Hematopoietic multipotent progenitor cell (in vitro differentiated cells): ENCODE measurements around the gene RASSF1. TPM values are rescaled to one million over a fixed set of nuclear protein-coding genes. Genes with fewer than 3 reads are reported as not detected.
"Not testable (repeated sequence)": the region's sequence is repeated elsewhere in the genome, so short reads cannot be mapped to it uniquely, and the experiment has no call there.

Source experiments
- DNase-seq, 3 donors: peaks; one replicate each; pipeline ENCODE4 v3.0.0-alpha.2; 2011 to 2015; ENCODE audit warnings: low read depth in 2 of 3, low spot score in 2 of 3
- total RNA-seq: library from RNA; depleted of rRNA; stranded (reverse); fragments of >200 nt; gene quantifications from one replicate; pipeline ENCODE4 v1.2.3, GENCODE V29; 2012

The RASSF1 gene
- total RNA-seq, 1 donor = 217 TPM

DNA sequence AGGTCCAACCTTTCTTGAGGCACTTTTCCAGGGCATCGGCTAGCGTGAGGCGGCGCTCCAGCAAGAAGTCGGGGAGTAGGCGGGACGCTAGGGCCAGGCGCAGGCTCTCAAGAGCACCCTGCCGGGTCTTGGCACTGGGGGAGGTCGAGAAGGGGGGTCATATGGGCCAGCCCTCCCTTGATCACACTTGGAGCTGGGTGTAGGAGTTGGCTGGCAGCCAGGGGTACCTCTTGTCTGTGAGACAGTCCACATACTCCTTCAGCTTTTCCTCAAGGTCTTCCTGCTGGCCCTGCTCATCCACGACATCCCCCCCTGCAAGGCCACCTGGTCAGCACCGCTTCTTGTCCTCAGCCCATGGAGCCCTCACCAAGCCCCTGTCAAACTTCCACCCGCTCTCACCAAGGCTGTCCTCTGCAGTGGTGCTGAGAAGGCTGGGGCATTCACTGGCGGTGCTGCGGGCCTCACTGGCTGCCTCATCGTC is 50.4 kb downstream of the RASSF1 start:
- DNase-seq = no peak

DNA sequence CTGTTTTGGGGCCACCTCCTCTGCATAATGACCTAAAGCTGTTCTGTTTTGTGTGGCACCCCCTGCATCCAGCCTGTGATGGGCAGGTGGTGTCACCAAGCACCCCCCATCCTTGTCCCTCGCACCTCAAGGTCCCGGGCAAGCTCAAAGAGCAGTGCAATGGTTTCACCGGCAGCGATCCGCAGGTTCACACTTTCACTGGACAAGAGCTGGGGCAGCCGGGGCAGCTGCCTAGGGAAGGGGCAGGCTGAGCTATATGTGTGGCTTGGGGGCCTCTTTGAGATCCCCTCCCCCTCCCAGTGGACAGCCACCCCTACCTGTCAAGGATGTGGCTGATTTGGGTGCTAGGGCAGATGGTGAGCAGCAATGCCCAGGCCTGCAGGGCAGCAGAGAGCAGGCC is 51.5 kb downstream of the RASSF1 start:
- DNase-seq = no peak

DNA sequence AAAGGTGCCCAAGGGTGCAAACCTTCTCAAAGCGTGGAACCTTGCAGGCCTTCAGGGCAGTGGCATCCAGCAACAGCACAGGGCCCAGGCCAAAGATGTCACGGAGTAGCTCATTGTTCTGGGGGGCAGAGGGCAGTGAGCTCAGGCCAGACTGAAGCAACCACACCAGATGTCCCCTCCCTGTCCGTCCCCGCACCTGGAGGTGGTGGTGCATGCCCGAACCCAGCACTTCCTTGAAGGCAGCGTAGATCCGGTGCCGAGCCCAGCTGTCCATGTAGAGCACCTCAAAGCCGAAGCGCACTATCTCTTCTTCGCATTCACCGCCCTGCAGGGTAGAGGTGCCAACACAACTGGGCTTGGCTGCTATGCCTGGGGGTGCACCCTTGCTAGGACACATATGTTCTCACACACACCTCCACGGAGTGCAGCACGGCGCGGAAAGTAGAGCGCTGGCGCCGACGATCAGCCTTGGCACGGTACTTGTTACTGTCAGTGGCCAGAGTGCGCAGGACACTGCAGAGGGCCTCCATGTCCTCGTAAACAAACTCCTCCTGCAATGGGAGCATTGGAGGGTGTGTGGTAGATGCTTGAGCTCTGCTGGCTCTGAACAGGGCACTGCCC is 52.1 kb downstream of the RASSF1 start:
- DNase-seq = no peak

DNA sequence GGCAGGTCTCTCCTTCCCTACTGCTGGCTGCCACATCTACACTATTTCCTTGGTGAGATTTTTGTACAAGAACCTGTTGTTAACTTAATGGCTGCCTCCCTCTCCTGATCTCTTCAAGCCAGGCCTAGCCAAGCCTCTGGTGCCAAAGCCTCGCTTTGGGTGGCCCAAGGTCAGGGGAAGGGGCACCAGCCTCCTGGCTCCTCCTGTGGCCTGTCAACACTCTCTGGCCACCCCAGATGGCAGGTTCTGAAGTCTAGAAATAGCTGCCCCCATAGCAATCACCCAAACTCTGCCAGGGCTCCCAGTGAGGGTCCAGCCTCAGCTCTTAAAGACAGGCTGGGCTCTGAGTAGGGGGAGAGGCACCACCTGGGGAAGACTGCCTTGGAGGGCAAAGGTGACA is 53.4 kb downstream of the RASSF1 start:
- DNase-seq = no peak

DNA sequence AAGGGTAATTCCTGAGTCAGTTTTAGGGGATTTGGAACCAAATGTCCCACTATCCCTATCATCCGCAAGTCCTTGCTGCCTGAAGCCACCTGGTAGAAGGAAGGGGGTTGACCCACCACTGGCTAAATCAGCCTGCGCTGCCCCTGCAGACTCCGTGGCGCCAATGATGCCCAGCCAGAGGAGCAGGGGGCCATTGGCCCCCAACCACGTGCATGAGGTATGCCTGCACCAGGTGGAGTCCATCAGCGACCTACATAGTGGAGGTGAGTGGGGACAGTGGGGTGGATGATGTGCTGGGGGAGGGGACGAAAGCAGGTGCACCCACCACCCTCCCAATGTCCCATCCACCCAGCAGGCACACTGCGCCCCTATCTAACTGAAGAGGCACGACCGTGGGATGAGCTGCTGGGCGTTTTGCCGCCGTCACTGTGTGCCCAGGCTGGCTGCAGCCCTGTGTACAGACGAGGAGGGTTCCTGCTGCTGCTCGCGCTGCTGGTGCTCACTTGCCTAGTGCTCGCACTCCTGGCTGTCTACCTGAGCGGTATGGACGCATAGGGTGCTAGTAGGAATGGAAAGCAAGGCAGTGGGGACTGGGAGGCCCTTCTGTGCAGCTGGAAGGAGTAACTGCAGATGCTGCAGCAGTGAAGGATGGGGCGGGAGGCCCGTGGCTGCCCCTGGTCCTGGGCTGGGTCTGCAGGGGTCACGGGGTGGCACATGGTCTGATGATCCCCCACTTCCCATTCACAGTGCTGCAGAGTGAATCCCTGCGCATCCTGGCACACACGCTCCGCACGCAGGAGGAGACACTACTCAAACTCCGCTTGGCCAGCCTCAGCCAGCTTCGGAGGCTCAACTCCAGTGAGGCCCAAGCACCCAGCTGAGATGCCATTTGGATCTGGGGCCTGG is 54.1 kb downstream of the RASSF1 start:
- DNase-seq = no peak

DNA sequence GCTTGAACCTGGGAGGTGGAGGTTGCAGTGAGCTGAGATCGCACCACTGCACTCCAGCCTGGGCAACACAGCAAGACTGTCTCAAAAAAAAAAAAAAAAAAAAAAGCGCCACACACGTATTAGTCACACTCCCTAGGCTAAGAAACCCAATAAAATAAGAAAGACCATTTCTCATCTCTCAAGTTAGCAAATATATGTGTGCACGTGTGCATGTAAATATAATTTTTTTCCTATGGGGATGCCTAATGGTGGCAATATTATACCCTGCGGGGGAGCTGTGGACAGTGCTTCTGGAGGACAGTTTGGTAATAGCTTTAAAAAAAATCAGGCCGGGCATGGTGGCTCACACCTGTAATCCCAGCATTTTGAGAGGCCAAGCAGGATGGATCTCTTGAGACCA is 56.5 kb downstream of the RASSF1 start:
- not testable (repeated sequence) for DNase-seq

Other genes starting within 250 kb of the RASSF1 start
- gene SEMA3F, start 185.5 kb downstream of the RASSF1 start, total RNA-seq = 1.1 TPM
- gene GNAT1, start 149.2 kb downstream of the RASSF1 start, total RNA-seq = not detected
- gene SLC38A3, start 135.6 kb downstream of the RASSF1 start, total RNA-seq = under 0.01 TPM
- 596 TPM for gene GNAI2, start 104.6 kb downstream of the RASSF1 start, total RNA-seq
- 0.54 TPM for gene SEMA3B, start 71.7 kb downstream of the RASSF1 start, total RNA-seq
- not detected for gene LSMEM2, start 61.7 kb downstream of the RASSF1 start, total RNA-seq
- 77.8 TPM for gene IFRD2, start 48.4 kb downstream of the RASSF1 start, total RNA-seq
- gene HYAL3, start 41.4 kb downstream of the RASSF1 start, total RNA-seq = 44.7 TPM
- 88.6 TPM for gene NAA80, start 41.4 kb downstream of the RASSF1 start, total RNA-seq
- gene HYAL1, start 37.3 kb downstream of the RASSF1 start, total RNA-seq = 0.27 TPM
- gene HYAL2, start 18.1 kb downstream of the RASSF1 start, total RNA-seq = 39.9 TPM
- gene TUSC2, start 12.6 kb downstream of the RASSF1 start, total RNA-seq = 28.8 TPM
- 3.8 TPM for gene ZMYND10, start 4.9 kb upstream of the RASSF1 start, total RNA-seq
- 39.9 TPM for gene NPRL2, start 9.9 kb upstream of the RASSF1 start, total RNA-seq
- 57.6 TPM for gene CYB561D2, start 10.0 kb upstream of the RASSF1 start, total RNA-seq
- gene TMEM115, start 18.7 kb upstream of the RASSF1 start, total RNA-seq = 49.3 TPM
- gene CACNA2D2, start 162.8 kb upstream of the RASSF1 start, total RNA-seq = 1.1 TPM
- 6.2 TPM for gene C3orf18, start 226.9 kb upstream of the RASSF1 start, total RNA-seq
- 10.0 TPM for gene HEMK1, start 228.7 kb upstream of the RASSF1 start, total RNA-seq